MV-4-11 (cell line): ENCODE results near the gene SLC8A1.

Source experiments
- DNase-seq: peaks from one replicate; lab custom pipeline; 2025; lab: John Stamatoyannopoulos, UW

Gene SLC8A1

DNA sequence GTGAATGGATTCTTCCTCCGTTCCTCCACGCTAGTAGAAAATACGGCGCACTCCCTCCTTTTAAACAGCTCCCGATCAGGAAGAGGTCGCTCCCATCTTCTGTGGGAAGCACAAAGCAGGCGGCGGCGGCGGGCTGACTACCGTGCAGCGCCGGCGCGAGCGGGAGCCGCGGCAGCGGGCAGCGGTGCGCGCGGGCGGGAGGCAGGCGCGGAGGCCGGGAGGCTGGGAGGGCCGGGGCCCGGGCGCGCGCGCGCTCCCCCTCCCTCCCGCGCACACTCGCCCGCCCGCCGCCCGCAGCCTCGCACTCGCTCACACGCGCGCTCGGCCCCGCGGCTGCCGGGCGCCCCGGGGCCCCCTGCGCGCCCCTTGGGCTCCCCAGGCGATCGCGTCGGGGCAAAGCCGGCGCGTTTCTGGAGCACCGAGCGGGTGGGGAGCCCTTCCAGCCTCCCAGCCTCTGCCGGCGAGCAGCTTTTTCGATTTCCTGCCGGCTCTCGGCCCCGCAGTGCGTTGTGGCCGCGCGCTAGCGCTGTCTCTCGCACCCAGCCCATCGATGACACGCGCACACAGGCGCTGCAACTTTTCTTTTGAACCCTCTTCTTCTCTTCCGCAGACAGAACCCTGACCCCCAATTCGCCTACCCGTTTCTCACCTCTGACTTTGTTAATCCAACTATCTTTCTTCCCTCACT lies at the start of gene SLC8A1:
SLC8A1 (minus strand) TSS at position 173 of the 688 bp plus-strand sequence.
- no peak for DNase-seq

DNA sequence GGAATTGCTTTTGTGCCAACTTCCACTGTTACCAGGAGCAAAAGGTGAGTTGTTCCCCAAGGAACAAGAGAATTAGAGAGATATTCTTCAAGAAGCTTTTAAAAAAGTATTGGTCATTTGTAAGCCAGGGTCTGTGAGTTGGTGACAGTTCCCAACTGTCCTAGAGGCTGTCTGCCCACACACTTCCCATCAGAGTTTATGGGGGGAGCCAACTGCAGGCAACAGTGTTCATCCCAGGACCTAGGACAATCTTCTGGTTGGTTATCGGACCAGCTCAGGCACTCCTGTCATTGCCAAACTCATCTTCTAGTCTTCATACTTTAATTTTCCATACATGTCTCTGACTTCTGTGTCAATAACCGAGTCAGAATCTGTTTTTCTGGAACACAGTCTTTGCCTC lies 47.5 kb upstream of the SLC8A1 start:
- no peak for DNase-seq

DNA sequence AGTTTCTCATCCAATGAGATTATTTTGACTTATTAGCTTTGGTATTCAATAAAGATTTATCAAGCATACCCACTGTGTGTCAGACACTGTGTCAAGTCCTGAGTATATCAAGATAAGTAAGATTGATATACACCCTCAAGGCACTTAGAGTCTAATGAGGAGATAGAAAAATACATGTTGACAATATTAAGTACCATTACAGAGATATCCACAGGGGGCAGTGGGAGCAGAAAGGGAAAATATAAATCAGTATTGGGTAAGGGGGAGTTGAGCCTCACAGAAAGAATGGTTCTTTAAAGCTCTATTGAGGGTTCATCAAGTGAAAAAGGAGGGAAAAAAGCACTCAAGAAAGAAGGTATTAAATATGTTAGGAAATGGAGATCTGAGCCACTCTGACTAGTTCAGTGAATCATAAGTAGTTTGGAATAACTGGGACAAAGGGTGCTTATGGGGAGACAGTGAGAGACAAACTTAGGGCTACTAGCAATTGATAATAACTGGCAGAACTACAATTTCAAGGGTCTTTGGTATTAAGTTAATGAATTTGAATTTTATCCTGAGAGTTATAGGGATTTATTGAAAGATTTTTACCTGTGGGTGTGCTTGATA lies 45.5 kb upstream of the SLC8A1 start:
- DNase-seq: no peak

DNA sequence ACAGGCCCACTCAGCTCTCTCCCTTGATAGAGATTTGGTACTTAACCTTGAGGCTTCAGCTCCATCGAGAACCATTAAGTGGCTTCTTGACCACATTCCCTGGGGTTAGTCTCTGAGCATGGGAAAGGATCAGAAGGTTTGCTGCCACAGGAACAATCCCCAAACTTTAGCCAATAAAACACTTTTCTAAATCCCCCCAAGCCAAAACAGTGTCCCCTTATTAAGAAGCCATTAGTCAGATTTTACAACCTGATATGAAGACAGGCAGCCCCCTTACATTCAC lies 37.7 kb upstream of the SLC8A1 start:
- DNase-seq: no peak

DNA sequence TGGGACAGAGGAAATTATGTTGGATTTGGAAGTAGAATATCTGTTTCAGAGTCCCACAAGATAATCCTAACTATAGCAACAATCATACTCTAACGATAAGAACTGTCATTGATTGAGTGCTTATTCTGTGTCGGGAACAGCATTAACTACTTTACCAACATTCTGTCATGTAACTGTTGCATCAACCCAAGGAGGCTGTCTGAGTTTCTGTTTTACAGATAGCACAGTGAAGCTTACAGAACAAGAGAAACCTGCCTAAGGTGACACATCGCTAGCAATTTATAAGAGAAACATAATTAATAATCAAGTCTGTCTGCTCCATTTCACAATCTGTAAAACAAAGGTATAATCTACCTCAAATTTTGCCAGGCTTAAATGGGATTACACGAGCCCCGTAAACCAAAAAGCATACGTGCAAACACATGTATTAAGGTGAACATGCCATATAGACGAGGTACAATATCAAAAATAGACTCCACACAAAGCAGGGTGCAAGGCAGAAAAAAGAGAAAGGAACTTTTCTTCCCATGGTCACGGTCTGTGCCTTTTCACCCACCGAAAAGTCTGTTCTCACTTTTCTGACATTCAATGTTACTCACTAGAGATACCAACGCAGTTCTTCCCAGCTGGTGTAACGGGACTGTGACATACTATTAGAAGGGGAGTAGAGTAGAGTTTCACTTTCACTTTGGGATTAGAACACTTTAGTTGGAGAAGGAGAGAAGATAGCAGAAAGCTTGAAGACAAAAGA lies 37.2 kb upstream of the SLC8A1 start:
- peak; percentile 11 for DNase-seq

DNA sequence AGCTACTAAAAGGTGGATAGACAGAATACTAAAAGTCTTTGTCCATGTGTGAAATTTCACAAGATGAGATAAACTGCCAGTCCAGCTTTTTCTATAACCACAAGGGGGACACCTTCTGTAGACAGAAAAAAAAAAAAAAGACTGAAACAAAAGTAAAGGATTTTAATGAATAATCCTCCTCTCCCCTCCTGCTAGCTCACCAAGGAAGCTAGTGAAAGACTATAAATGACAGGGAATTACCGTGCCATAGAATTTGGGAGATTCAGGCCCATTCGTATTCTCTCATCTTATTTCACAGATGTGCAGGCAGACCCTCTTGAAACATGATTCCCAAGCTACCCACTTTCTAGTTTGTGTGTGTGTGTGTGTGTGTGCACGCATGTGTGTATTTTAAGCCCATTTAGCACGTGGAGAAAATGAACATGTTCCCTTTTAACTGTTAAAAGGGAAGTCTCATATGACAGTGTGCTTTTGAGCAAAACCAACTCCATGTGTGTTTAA lies 36.3 kb upstream of the SLC8A1 start:
- DNase-seq: peak; percentile 73

DNA sequence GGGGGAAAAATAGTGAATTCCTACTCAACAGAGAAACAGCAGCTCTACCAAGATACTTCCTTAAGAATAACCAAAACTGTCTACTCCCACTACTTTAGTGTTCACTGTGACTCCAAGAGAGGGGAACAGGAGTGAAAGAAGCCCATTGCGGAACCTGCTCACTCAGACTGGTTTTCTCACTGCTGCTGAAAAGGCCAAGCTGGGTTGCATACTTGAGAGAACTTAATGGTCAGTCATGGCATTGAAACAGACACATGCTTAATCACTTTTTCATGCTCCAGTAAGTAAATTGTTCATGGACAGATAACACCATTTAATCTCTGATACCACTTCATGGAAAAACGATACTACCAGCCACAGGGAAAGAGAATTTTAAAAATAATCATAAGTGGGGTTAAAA lies 35.7 kb upstream of the SLC8A1 start:
- peak; percentile 83 for DNase-seq

DNA sequence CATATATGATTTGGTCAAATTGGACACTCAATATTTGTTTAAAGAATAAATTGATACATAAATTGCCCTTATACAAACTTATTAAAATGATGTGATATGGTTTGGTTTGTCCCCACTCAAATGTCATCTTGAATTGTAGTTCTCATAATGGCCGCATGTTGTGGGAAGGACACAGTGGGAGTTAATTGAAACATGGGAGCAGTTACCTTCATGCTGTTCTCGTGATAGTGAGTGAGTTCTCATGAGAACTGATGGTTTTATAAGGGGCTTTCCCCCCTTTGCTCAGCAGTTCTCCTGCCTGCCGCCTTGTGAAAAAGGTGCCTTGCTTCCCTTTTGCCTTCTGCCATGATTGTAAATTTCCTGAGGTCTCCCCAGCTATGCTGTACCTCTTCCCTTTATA lies 34.0 kb upstream of the SLC8A1 start:
- no peak for DNase-seq

DNA sequence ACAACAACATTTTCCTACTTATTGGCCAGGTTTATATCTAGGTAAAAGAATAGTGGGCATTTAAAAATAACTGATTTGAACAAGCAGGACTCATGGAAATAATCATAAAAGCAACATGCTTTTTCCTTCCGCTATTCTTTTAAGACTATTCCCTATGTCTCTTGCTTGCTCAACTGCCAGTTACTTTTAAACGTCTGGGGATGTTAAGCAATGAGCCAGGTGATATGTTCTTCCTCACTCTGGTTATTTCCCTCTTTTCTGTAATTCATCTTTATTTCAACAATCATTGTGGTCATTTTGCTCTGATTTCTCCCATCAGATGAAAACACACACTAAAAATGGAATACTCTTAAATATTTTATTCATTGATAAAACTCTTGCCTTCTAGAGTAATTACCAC lies 33.4 kb upstream of the SLC8A1 start:
- peak; percentile 43 for DNase-seq

DNA sequence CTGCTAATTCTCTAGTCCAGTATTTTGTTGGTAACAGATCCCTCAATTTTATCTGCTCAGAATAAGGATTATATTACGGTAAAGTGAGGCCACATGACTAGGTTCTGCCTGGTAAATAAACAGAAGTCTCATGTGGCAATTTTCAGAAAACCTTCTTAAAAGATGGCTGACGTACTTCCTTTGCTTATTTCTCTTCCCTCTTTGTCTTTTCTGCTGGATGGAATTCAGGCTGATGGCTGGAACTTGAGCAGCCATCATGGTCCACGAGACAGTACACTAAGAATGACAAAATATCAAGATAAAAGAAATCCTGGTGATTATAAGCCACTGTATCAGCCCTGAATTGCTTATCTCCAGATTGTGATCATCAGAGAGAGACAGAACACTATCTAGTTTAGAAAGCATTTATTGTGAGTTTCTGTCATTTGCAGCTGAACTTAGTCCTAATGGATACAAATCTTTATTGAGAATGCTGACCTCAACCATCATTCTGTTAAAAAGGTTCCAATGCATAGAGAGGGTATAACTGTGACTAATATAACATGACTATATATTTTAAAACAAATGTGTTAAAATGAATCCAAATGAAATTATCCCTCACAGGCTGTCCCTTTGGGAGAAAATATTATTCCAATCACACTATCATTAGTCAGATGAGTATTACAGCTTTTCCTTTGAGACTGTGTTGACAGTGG lies 31.8 kb upstream of the SLC8A1 start:
- no peak for DNase-seq

DNA sequence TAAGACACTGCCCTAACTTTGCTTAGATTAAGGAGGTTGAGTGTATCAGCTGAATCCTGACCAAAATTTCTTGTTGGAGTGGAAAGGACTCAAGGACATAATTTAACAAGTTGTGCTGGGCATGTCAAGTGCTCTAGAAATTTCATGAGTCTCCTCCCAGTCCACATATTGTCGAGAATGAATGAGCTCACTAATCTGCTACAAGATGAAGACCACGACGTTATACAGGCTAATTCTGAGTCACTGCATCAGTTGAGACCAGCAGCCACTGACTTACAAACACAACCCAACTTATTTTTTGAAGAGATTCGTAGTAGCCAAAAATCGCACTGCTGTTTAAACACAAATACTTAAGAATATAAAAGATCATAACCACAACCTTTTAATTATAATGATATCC lies 28.7 kb upstream of the SLC8A1 start:
- peak; percentile 55 for DNase-seq

DNA sequence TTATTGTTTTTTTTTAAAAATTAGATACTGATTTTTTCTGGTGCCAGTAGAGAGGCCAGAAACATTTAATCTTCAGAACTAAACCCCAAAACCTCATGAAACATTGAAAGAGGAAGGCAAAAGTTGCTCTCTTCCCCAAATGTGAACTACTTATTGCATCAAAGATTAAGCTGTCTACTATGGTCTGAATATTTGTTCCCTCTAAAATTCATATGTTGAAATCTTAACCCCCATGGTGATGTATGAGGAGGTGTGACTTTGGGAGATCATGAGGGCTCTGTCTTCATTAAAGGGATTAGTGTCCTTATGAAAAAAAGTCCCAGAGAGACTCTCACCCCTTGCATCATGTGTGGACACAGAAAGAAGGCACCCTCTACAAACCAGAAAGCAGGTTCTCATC lies 28.2 kb upstream of the SLC8A1 start:
- DNase-seq: peak; percentile 99

DNA sequence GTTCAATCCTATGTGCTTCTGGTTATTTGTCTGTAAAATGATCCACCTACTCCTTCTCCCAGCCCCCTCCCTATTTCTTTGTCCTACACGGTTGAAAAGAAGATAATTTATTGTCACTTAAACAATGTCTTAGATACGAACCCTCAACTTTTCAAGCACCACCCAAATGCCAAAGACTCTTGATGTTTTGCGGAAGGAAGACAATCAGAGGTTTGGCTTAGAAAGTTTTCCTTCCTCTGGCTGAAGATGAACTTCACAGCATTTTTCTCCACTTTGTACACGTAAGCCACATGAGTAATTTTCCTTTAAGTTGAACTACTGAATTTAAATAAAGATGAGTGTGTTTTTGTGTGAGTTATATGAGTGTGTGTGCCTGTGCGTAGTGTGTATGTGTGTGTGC lies 25.5 kb upstream of the SLC8A1 start:
- peak; percentile 61 for DNase-seq

DNA sequence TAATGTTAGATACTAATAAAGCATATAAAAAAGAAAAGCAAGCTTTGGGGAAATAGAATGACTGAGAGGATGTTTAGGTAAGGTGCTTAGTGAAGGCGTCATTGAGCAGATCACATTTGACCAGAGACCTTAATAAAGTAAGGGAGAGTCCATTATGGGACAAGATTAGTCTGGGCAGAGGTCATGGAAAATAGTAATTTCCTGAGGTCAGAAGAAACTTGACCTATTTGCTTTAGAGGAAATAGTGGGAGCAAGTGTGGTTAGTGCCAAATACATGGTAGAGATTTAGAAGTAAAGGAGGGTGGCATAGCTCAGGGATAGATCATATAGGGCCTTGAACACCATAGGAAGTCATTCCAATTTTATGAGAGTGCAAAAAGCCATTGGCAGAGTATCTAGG lies 24.5 kb upstream of the SLC8A1 start:
- DNase-seq: no peak

DNA sequence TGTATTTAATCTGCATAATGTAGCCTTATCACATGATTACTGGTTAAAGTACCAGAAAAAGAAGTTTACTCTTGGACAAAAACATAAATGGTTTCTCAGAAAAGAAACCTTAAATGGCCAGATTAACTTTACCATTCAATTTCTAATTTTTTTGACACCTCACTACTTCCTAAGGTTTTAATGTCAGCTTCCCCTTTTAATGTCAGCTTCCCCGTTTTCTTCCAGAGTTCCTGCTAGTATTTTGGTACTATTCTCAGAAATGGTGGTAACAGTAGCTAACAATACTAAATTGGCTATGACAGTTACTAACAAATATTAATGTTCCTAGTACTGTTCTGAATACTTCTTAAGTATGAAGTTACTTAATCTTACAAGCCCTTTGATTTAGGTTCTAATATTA lies 22.4 kb upstream of the SLC8A1 start:
- DNase-seq: peak; percentile 24

DNA sequence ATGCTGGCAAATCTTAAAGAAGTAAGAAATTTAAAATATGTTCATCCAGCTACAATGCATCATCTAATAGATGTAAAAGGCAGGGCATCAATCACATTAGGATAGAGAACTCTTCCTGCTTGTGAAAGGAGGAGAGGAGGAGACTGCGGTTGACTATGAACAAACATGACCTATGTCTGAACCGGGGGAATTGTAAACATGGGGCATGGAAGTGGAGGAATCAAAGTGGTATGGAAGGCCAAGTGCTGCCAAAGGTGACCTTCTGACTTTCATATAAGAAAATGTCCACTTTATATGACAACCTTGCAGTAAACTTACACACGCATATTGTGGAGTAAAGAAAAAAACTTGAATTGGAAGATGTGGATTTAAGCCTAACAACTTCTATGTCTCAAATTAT lies 20.0 kb upstream of the SLC8A1 start:
- DNase-seq: no peak

DNA sequence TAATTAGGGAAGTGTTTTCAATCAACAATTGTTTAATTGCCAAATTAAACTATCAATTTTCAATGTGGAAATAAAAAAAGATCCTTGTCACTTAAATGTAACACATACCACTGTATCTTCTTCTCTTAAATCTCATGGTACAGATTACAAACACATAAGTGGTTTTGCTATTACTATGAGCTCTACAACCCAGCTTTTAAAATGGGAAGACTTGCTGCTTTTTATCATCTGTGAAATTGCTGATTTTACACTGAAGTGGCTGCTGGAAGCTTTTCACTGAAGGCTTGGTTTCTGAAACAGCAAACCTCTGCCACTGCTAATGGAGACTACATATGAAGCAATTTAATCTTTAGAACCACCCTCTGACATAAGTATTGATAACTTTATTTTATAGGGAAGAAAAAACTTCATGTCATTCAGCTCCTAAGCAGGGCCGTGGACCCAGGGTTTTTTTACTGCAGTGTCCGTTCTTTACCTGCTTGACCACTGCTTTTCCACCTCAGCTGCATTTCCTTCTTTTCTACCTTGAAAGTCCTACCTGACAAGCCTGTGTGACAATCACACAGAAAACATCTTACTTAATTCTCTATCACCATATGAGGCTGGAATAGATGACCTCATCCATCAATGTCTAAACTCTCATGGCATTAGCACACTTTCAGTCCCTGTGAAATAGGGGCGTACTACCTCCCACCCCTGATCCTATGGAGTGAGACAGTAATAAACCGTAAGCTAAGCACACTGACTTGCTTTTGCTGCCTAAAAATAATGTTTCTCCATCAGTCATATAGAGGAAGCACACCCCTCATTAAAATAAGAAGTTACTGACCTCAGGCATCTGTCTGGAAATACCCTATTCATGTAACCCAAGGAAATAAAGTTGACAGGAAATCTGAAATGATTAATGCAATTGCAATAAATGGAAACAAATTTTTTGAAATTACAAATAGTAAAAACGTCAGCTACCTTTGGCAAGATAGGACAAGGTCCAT lies 19.2 kb upstream of the SLC8A1 start:
- DNase-seq: peak; percentile 36

DNA sequence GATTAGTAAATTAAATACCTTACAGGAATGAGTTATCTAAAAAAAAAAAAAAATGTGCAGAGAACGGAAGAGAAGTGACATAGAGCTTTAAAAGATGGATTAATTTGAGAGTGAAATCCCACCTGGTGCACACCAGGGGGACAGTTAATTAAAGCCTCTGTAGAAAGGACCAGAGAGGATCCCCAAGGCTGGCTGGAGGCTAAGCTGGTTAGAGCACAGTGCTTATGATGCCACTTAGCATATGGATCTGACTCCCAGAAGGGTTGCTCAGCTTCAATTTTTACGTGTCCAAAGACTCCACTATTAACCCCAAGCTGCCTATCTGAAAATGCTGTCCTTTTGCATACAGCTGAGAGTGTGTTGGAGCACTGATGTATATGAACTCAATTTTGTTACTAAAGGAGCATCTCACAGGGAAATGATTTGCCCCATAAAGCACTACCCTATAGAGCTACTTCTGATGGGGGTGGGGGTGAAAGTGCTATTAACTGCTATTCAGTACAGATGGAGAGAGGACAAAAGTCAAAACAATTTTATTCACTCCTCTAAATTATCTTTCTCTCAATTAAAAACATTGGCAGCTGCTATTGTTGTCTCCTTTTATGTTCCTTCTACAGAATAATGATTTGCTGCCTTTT lies 15.2 kb upstream of the SLC8A1 start:
- no peak for DNase-seq

DNA sequence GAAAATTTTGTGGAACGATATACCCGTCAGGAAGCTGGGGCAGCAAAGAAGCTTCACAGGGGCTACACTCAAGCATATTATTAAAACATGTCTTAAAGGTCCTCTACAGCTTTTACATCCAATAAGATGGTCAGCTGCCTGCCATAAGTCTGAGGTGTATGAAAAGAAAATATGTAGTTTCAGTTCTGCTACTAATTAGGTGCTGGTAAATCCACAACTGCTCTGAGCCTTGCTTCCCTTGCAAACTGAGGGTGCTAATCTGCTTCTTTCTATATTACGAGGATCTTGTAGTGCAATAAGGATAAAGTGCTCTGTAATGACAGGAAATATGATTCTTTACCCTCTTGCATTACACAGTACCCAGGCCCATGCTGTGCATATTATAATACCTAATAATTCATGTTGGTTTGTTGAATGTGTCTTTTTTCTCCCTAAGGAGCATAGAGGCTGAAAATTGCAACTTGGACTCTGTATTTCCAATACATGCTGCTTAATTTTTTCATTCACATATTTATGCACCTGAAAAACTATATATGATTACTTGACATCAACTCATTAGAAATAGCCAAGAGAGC lies 14.5 kb upstream of the SLC8A1 start:
- peak; percentile 47 for DNase-seq

DNA sequence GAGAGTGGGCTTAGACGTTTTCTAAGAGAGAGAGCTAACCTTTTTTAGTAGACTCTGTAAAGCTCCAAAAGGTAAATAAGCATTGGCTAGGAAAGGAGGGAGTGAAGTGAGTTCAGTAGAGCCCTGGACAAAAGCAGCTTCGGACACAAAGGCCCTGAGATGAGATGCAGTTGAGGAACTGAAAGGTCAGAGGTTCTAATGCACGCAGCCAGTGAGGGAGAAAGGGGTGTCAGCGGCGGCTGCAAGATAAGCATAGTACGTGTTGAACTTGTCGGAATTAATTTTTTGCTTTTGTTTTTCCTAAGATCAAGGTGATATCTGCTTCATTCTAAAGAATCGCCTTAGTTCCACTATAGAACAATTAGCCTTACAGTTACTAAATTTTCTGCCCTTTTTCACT lies 11.2 kb upstream of the SLC8A1 start:
- peak; percentile 44 for DNase-seq
